IPS-18c (cell line): ENCODE data around the gene P2RY6.
"Not testable (repeated sequence)": the region's sequence is repeated elsewhere in the genome, so short reads cannot be mapped to it uniquely, and the experiment has no call there.

ENCODE experiments used
- H3K4me3 ChIP-seq: 2 replicates; pipeline ENCODE4 v1.7.0; 2013; ENCODE audit warnings: low read depth, mild to moderate bottlenecking, low read length, moderate library complexity; ENCODE audit not compliant: insufficient read depth
- H3K9me3 ChIP-seq: one replicate; pipeline ENCODE4 v1.6.1; 2013; ENCODE audit warnings: mild to moderate bottlenecking, low read length, moderate library complexity; ENCODE audit not compliant: control insufficient read depth, insufficient read depth

P2RY6 gene

GRCh38 chr11:73268671-73269271, 3.4 kb upstream of the P2RY6 start:
- H3K9me3 ChIP-seq = no peaks in the 10 kb centered on the region

GRCh38 chr11:73269459-73270015, 2.6 kb upstream of the P2RY6 start:
- Histone ChIP-seq H3K4me3 (no peak overlapping the region), H3K9me3 (no peaks in the 10 kb centered on the region)

More at GRCh38 chr11:73268671-73269271, 3.4 kb upstream of the P2RY6 start:
- H3K4me3 ChIP-seq = no peak overlapping the region

- H3K4me3 ChIP-seq = no peak overlapping the region
- no peaks in the 10 kb centered on the region for H3K9me3 ChIP-seq
Measured at GRCh38 chr11:73270016-73270854, 1.9 kb upstream of the P2RY6 start.

GRCh38 chr11:73270855-73271477, 1.2 kb upstream of the P2RY6 start:
- no peaks in the 10 kb centered on the region for H3K9me3 ChIP-seq
- no peak overlapping the region for H3K4me3 ChIP-seq

GRCh38 chr11:73271478-73271865, 666 bp upstream of the P2RY6 start:
- not testable (repeated sequence) for H3K4me3 ChIP-seq, H3K9me3 ChIP-seq

GRCh38 chr11:73272680-73273038, 521 bp downstream of the P2RY6 start:
- no peak overlapping the region for H3K4me3 ChIP-seq
- H3K9me3 ChIP-seq = no peaks in the 10 kb centered on the region

GRCh38 chr11:73273222-73273895, 1.2 kb downstream of the P2RY6 start:
- Histone ChIP-seq H3K9me3 (no peaks in the 10 kb centered on the region), H3K4me3 (no peak overlapping the region)

- H3K9me3 ChIP-seq = not testable (repeated sequence)
Measured at GRCh38 chr11:73274191-73274590, 2.1 kb downstream of the P2RY6 start.

GRCh38 chr11:73274722-73275380, 2.7 kb downstream of the P2RY6 start:
- H3K9me3 ChIP-seq = no peaks in the 10 kb centered on the region
- H3K4me3 ChIP-seq = no peak overlapping the region

More at GRCh38 chr11:73274191-73274590, 2.1 kb downstream of the P2RY6 start:
- not testable (repeated sequence) for H3K4me3 ChIP-seq

GRCh38 chr11:73275381-73275750, 3.2 kb downstream of the P2RY6 start:
- Histone ChIP-seq H3K4me3 (no peak overlapping the region), H3K9me3 (no peaks in the 10 kb centered on the region)

GRCh38 chr11:73277467-73277866, 5.3 kb downstream of the P2RY6 start:
- Histone ChIP-seq H3K9me3 (no peaks in the 10 kb centered on the region), H3K4me3 (no peak overlapping the region)

GRCh38 chr11:73280626-73281025, 8.5 kb downstream of the P2RY6 start:
- Histone ChIP-seq H3K9me3 (no peaks in the 10 kb centered on the region), H3K4me3 (no peak overlapping the region)

GRCh38 chr11:73281201-73281741, 9.1 kb downstream of the P2RY6 start:
- H3K4me3 ChIP-seq = no peak overlapping the region
- no peaks in the 10 kb centered on the region for H3K9me3 ChIP-seq

GRCh38 chr11:73281796-73282660, 9.9 kb downstream of the P2RY6 start:
- no peaks in the 10 kb centered on the region for H3K9me3 ChIP-seq
- H3K4me3 ChIP-seq = no peak overlapping the region

GRCh38 chr11:73283276-73284000, 11.3 kb downstream of the P2RY6 start:
- Histone ChIP-seq H3K4me3 (no peak overlapping the region), H3K9me3 (no peaks in the 10 kb centered on the region)
